ENCODE data around the gene CPS1.

CPS1 gene

GRCh38 chr2:210604666-210605065 is 48.3 kb downstream of the CPS1 start:
- H3K27ac ChIP-seq (ENCODE audit: low read depth, low read length), result no peak overlapping the region
- no peak overlapping the region for H3K9ac ChIP-seq (ENCODE audit: low read length)
- no peaks in the 10 kb centered on the region for H3K9me3 ChIP-seq (ENCODE audit: control insufficient read depth, insufficient read depth, low read depth, low read length)
- H3K36me3 ChIP-seq (ENCODE audit: control insufficient read depth, insufficient read depth, low read length), result no peaks in the 10 kb centered on the region
- H3K4me3 ChIP-seq (ENCODE audit: low read depth, low read length), result no peak overlapping the region
- no peaks in the 10 kb centered on the region for H3K4me1 ChIP-seq (ENCODE audit: control insufficient read depth, insufficient read depth, low read length)
- no peaks in the 10 kb centered on the region for H3K27me3 ChIP-seq (ENCODE audit: control insufficient read depth, insufficient read depth, low read length)

GRCh38 chr2:210606001-210606400 is 49.6 kb downstream of the CPS1 start:
- Histone ChIP-seq H3K27ac (ENCODE audit: low read depth, low read length) (no peak overlapping the region), H3K27me3 (ENCODE audit: control insufficient read depth, insufficient read depth, low read length) (no peaks in the 10 kb centered on the region), H3K9me3 (ENCODE audit: control insufficient read depth, insufficient read depth, low read depth, low read length) (no peaks in the 10 kb centered on the region), H3K9ac (ENCODE audit: low read length) (no peak overlapping the region), H3K4me3 (ENCODE audit: low read depth, low read length) (no peak overlapping the region), H3K36me3 (ENCODE audit: control insufficient read depth, insufficient read depth, low read length) (no peaks in the 10 kb centered on the region), H3K4me1 (ENCODE audit: control insufficient read depth, insufficient read depth, low read length) (no peaks in the 10 kb centered on the region)

GRCh38 chr2:210611466-210611865 is 55.1 kb downstream of the CPS1 start:
- no peak overlapping the region for H3K9ac ChIP-seq (ENCODE audit: low read length)
- H3K9me3 ChIP-seq (ENCODE audit: control insufficient read depth, insufficient read depth, low read depth, low read length), result no peaks in the 10 kb centered on the region
- no peak overlapping the region for H3K27ac ChIP-seq (ENCODE audit: low read depth, low read length)
- no peaks in the 10 kb centered on the region for H3K27me3 ChIP-seq (ENCODE audit: control insufficient read depth, insufficient read depth, low read length)
- H3K36me3 ChIP-seq (ENCODE audit: control insufficient read depth, insufficient read depth, low read length), result no peaks in the 10 kb centered on the region
- no peak overlapping the region for H3K4me3 ChIP-seq (ENCODE audit: low read depth, low read length)
- H3K4me1 ChIP-seq (ENCODE audit: control insufficient read depth, insufficient read depth, low read length), result no peaks in the 10 kb centered on the region

GRCh38 chr2:210616074-210616473 is 59.7 kb downstream of the CPS1 start:
- Histone ChIP-seq H3K27ac (ENCODE audit: low read depth, low read length) (no peak overlapping the region), H3K36me3 (ENCODE audit: control insufficient read depth, insufficient read depth, low read length) (no peaks in the 10 kb centered on the region), H3K27me3 (ENCODE audit: control insufficient read depth, insufficient read depth, low read length) (no peaks in the 10 kb centered on the region), H3K9ac (ENCODE audit: low read length) (no peak overlapping the region), H3K4me1 (ENCODE audit: control insufficient read depth, insufficient read depth, low read length) (peaks cover 9% of the 10 kb centered on the region), H3K4me3 (ENCODE audit: low read depth, low read length) (no peak overlapping the region), H3K9me3 (ENCODE audit: control insufficient read depth, insufficient read depth, low read depth, low read length) (no peaks in the 10 kb centered on the region)

DNA sequence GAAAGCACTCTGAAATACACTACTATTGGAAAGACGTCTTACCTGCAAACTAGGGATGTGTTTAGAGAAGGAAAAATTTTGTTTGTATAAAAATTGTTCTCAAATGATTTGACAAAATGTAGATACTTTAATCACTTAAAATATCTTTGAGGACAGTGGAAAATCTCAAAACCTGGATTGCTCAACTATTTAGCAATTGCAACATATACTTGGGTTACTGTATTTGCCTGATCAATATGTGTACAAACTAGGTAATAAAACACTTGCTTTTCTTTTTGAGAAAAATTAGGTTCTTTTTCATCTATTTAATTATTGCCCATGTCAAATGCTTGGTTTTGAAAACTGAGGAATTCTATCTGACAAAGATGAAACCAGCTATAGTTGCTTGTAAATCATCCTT is 60.9 kb downstream of the CPS1 start:
- Histone ChIP-seq H3K4me1 (ENCODE audit: control insufficient read depth, insufficient read depth, low read length) (peaks cover 9% of the 10 kb centered on the region), H3K27ac (ENCODE audit: low read depth, low read length) (no peak overlapping the region), H3K27me3 (ENCODE audit: control insufficient read depth, insufficient read depth, low read length) (no peaks in the 10 kb centered on the region), H3K36me3 (ENCODE audit: control insufficient read depth, insufficient read depth, low read length) (no peaks in the 10 kb centered on the region), H3K9ac (ENCODE audit: low read length) (no peak overlapping the region), H3K9me3 (ENCODE audit: control insufficient read depth, insufficient read depth, low read depth, low read length) (no peaks in the 10 kb centered on the region), H3K4me3 (ENCODE audit: low read depth, low read length) (no peak overlapping the region)

DNA sequence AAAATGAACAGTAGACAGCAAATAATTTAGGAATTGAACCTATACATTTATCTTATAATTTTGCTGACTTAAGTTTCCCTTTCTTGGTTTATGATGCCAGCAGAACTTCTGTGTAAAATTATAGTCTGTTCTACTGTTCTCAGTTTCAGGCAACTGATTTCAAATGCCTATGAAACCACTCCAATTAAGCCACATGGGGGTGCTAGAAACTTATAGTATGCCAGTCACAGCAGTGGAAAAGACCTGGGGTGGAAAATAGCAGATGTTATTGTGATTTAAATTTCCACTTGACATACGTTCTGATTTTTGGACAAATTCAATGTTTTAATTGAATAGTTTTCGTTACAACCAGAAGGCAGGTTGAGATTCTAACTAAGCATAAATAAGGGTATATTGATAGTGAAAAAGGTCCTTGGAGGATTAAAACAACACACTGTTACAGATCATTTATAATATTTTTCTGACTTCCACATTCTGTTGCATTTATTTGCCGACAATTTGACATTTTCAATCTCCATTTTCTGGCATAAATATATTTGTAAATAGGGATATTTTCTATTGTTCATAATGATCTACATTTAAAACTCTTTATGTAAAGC is 61.4 kb downstream of the CPS1 start:
- Histone ChIP-seq H3K36me3 (ENCODE audit: control insufficient read depth, insufficient read depth, low read length) (no peaks in the 10 kb centered on the region), H3K27ac (ENCODE audit: low read depth, low read length) (no peak overlapping the region), H3K9ac (ENCODE audit: low read length) (no peak overlapping the region), H3K27me3 (ENCODE audit: control insufficient read depth, insufficient read depth, low read length) (no peaks in the 10 kb centered on the region), H3K4me1 (ENCODE audit: control insufficient read depth, insufficient read depth, low read length) (peaks cover 9% of the 10 kb centered on the region), H3K4me3 (ENCODE audit: low read depth, low read length) (no peak overlapping the region), H3K9me3 (ENCODE audit: control insufficient read depth, insufficient read depth, low read depth, low read length) (no peaks in the 10 kb centered on the region)

DNA sequence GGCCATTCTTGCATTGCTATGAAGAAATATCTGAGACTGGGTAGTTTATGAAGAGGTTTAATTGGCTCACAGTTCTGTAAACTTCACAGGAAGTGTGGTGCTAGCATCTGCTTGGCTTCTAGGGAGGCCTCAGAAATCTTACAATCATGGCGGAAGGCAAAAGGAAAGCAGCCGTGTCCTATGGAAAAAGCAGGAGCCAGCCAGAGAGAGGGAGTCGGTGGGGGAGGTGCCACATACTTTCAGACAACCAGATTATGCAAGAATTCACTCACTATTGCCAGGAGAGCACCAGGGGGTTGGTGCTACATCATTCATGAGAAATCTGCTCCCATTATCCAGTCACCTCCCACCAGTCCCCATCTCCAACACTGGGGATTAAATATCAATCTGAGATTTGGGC is 64.1 kb downstream of the CPS1 start:
- Histone ChIP-seq H3K4me3 (ENCODE audit: low read depth, low read length) (no peak overlapping the region), H3K27ac (ENCODE audit: low read depth, low read length) (no peak overlapping the region), H3K27me3 (ENCODE audit: control insufficient read depth, insufficient read depth, low read length) (no peaks in the 10 kb centered on the region)

GRCh38 chr2:210623506-210623905 is 67.1 kb downstream of the CPS1 start:
- H3K4me3 ChIP-seq (ENCODE audit: low read depth, low read length), result no peak overlapping the region
- no peaks in the 10 kb centered on the region for H3K9me3 ChIP-seq (ENCODE audit: control insufficient read depth, insufficient read depth, low read depth, low read length)
- no peak overlapping the region for H3K9ac ChIP-seq (ENCODE audit: low read length)
- H3K27ac ChIP-seq (ENCODE audit: low read depth, low read length), result no peak overlapping the region
- H3K27me3 ChIP-seq (ENCODE audit: control insufficient read depth, insufficient read depth, low read length), result no peaks in the 10 kb centered on the region
- peaks cover 9% of the 10 kb centered on the region for H3K4me1 ChIP-seq (ENCODE audit: control insufficient read depth, insufficient read depth, low read length)
- H3K36me3 ChIP-seq (ENCODE audit: control insufficient read depth, insufficient read depth, low read length), result no peaks in the 10 kb centered on the region

More for the DNA sequence above, 64.1 kb downstream of the CPS1 start:
- H3K9me3 ChIP-seq (ENCODE audit: control insufficient read depth, insufficient read depth, low read depth, low read length), result no peaks in the 10 kb centered on the region
- H3K36me3 ChIP-seq (ENCODE audit: control insufficient read depth, insufficient read depth, low read length), result no peaks in the 10 kb centered on the region
- no peak overlapping the region for H3K9ac ChIP-seq (ENCODE audit: low read length)
- peaks cover 9% of the 10 kb centered on the region for H3K4me1 ChIP-seq (ENCODE audit: control insufficient read depth, insufficient read depth, low read length)

- Histone ChIP-seq H3K36me3 (ENCODE audit: control insufficient read depth, insufficient read depth, low read length) (no peaks in the 10 kb centered on the region), H3K9me3 (ENCODE audit: control insufficient read depth, insufficient read depth, low read depth, low read length) (no peaks in the 10 kb centered on the region), H3K4me3 (ENCODE audit: low read depth, low read length) (no peak overlapping the region), H3K27me3 (ENCODE audit: control insufficient read depth, insufficient read depth, low read length) (no peaks in the 10 kb centered on the region), H3K9ac (ENCODE audit: low read length) (no peak overlapping the region), H3K4me1 (ENCODE audit: control insufficient read depth, insufficient read depth, low read length) (no peaks in the 10 kb centered on the region), H3K27ac (ENCODE audit: low read depth, low read length) (no peak overlapping the region)
Measured at GRCh38 chr2:210626849-210627248, 70.5 kb downstream of the CPS1 start.

- H3K27me3 ChIP-seq (ENCODE audit: control insufficient read depth, insufficient read depth, low read length), result no peaks in the 10 kb centered on the region
- H3K9ac ChIP-seq (ENCODE audit: low read length), result no peak overlapping the region
- H3K4me1 ChIP-seq (ENCODE audit: control insufficient read depth, insufficient read depth, low read length), result no peaks in the 10 kb centered on the region
- H3K36me3 ChIP-seq (ENCODE audit: control insufficient read depth, insufficient read depth, low read length), result no peaks in the 10 kb centered on the region
- no peak overlapping the region for H3K27ac ChIP-seq (ENCODE audit: low read depth, low read length)
- no peaks in the 10 kb centered on the region for H3K9me3 ChIP-seq (ENCODE audit: control insufficient read depth, insufficient read depth, low read depth, low read length)
- no peak overlapping the region for H3K4me3 ChIP-seq (ENCODE audit: low read depth, low read length)
Measured at GRCh38 chr2:210630873-210631560, 74.6 kb downstream of the CPS1 start.

DNA sequence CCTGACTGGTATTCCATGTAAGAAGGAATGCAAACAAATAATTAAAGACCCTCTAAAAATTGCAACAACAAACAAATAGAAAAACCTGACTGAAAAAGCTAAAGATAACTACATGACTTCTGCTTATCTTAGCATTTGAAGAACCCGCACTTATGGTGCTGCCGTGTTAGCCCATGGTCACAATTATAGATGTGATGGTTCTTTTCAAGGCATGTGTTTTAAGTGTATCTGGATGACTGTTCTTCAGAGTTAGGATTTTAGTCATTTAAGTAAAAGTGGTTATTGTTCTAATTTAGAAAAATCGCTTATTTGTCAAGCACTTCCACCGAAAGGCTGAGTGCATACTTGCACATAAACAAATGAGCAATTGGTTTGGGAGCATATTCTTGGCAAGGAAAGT is 77.3 kb downstream of the CPS1 start:
- no peak overlapping the region for H3K9ac ChIP-seq (ENCODE audit: low read length)
- no peaks in the 10 kb centered on the region for H3K27me3 ChIP-seq (ENCODE audit: control insufficient read depth, insufficient read depth, low read length)
- no peak overlapping the region for H3K27ac ChIP-seq (ENCODE audit: low read depth, low read length)
- H3K9me3 ChIP-seq (ENCODE audit: control insufficient read depth, insufficient read depth, low read depth, low read length), result no peaks in the 10 kb centered on the region
- H3K4me1 ChIP-seq (ENCODE audit: control insufficient read depth, insufficient read depth, low read length), result peaks cover 3% of the 10 kb centered on the region; the same call in 1 of the 2 replicates
- H3K36me3 ChIP-seq (ENCODE audit: control insufficient read depth, insufficient read depth, low read length), result no peaks in the 10 kb centered on the region
- H3K4me3 ChIP-seq (ENCODE audit: low read depth, low read length), result no peak overlapping the region
